GM18511 (cell line): ENCODE data around the gene MMP21.
A peak's percentile ranks its signal among the peaks of the same experiment; 100 is the strongest.

Experiments used
- ATAC-seq: cut with Tn5 transposase; IDR thresholded peaks from one replicate; pipeline ENCODE4 v1.9.1; 2021; ENCODE audit warnings: mild to moderate bottlenecking, moderate library complexity; ENCODE audit not compliant: unreplicated experiment

The MMP21 gene

GRCh38 chr10:125719173-125720001, 56.2 kb downstream of the MMP21 start, which contains the start of gene EDRF1:
Gene EDRF1, plus strand, starts transcription at chr10:125719709. Its CDS starts 99 bp downstream, at chr10:125719808.
- peak; percentile 84 for ATAC-seq
